Measurements from ENCODE around the gene NFATC2.
"Not testable (repeated sequence)": the region's sequence is repeated elsewhere in the genome, so short reads cannot be mapped to it uniquely, and the experiment has no call there.

Gene NFATC2

DNA sequence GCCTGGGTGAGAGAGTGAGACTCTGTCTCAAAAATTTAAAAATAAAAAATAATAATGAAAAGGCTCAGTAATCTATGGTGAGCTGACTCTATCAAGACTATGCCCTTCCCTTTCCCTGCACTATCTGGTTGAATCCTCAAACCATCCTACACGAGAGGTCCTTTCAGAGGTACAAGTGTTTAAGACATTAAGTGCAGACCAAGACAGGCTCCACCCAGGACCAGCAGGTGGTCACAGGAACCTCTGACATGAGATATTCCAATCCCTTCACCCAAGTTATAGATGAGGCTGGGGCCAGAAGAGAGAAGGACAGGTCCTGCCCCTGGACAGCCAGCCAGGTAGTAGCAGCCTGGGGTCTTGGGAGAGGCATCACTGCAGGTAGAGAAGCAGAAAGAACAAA, 182.6 kb downstream of the NFATC2 start:
- no peak for DNase-seq (ENCODE audit: low read depth in 1 of 2, low spot score in 1 of 2)

DNA sequence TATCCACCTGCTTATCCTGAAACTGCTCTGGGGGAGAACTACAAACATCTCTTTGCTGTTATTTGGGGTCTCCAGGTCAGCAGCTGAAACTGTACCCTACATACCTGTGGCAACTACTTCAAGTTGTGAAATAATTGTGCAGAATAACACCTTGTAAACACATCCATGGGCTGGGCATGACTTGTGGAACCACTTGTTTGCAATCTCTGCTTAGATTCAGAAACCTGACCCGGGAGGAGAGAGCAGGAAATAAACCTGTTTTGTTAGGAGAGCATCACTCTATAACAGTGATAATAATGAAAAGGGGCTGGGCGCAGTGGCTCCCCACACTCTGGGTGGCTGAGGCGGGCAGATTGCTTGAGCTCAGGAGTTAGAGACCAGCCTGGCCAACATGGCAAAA, 183.1 kb downstream of the NFATC2 start:
- DNase-seq (ENCODE audit: low read depth in 1 of 2, low spot score in 1 of 2), result no peak

DNA sequence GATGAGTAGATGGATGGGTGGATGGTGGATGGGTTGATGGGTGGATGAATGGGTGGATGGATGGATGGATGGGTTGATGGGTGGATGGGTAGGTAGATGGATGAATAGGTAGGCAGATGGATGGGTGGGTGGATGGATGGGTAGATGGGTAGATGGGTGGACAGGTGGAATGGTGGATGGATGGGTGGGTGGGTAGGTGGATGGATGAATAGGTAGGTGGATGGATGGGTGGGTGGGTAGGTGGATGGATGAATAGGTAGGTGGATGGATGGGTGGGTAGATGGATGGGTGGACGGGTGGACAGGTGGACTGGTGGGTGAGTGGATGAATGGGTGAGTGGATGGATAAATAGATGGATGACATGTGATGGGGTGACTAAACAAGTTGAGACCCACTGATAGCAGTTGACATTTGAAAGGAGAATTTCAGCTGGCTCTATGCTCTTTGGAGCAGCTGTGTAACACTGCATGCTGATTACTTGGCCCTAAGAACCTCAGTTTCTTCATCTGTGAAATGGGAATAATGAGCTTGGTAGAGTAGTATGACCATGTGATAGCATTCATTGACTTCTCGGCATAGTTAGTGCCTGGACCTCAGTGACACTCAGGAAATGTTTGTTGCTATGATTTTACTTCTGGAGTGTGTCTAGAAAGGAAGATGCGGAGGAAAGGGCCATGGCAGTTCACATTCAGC, 184.3 kb downstream of the NFATC2 start:
- no peak for DNase-seq (ENCODE audit: low read depth in 1 of 2, low spot score in 1 of 2)

DNA sequence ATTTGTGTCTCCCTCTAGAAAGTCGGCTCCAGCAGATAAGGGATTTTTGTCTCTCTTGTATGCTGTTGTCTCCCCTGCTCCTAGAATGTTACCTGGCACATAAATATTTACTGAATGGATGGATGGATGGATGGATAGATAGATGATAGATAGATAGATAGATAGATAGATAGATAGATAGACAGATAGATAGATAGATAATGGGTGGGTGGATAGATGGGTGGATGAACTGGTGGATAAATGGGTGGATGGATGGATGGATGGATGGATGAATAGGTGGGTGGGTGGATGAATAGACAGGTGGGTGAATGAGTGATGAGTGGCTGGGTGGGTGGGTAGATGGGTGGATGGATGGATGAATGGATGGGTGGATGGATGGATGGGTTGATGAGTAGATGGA, 185.0 kb downstream of the NFATC2 start:
- no peak for DNase-seq (ENCODE audit: low read depth in 1 of 2, low spot score in 1 of 2)

DNA sequence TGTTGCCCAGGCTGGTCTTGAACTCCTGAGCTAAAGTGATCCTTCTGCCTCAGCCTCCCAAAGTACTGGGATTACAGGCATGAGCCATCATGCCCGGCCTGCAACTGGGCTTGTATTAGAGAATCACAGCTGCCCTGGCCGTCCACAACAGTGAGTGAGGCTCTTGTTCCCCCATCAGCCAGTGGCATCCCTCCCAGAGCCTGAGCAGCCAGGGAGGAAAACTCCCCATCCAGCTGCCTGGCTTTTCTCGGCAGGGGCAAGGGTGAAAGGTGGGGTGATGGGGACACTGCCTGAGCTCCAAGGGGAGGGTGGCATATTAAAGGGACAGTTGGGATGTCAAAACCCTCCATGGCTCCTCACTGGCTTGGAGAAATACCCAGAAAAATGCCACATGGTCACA, 185.6 kb downstream of the NFATC2 start:
- DNase-seq (ENCODE audit: low read depth in 1 of 2, low spot score in 1 of 2), result no peak

DNA sequence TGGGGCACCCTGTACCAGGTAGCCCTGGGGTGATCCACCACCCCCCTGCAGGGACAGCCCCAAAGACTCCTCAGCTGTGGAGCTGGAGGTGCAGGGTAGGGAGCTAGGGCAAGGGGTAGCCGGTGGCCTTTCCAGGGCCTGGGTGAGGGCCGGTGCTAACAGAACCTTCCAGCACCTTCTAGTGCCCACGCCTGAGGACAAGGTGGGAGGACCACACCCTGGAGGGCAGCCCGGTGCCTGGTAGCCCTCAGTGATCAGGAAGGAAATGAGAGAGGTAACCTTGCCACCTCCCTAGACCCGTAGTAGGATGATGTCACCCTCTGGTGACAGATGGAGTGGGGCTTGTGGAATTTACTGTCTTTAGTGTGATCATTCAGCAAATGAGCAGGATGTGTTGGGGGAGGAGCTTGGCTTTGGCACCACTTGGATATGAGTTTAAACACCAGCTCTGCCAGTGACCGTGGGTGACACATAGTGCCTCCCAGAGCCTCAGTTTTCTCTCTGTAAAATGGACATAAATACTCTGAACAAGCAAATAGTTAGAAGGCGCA, 187.7 kb downstream of the NFATC2 start:
- no peak for DNase-seq (ENCODE audit: low read depth in 1 of 2, low spot score in 1 of 2)

DNA sequence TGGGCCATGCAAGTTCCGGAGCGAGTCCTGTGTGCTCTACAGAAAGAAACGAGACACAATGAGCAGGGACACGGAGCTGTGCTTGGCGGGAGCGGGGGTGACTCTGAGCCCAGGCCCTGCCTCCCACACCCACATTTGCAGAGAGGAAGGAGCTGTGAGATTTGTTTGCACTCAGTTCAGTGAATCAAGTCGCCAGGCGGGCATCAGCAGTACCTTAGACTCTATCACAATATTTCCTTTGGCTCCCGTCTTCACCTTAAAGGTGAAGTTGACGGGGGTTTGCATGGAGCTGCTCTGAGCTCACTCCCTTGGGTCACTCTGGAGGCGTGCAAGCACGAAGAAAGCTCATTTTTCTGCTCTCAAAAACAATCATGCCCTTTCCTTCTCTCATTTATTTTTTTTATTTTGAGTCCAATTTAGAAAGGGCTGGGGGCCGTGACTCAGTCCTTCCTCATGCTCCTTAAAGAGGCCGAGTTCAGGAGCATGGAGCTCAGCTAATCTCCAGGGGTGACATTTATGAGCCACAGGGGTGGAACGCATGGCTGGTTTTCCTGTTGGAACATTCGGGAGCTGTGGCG, 188.2 kb downstream of the NFATC2 start:
- DNase-seq (ENCODE audit: low read depth in 1 of 2, low spot score in 1 of 2), result no peak

DNA sequence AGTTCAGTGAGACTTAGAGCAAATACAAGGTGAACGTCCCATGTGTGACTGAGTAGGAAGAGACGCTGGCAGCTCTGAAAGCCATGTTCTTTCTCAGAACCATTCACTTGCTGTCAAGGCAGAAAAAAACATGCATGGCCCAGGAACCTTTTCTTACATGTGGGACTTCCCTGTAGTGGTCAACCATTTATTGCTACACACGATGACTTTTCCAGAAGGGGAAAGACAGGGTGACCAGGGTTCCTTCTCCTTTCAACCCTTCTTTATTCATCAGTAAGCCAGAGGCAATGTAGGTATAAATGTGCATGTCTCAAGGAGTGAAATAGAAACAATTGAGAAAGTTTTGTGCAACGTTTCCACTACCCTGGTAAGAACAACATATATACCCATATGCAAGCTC, 189.0 kb downstream of the NFATC2 start:
- no peak for DNase-seq (ENCODE audit: low read depth in 1 of 2, low spot score in 1 of 2)

DNA sequence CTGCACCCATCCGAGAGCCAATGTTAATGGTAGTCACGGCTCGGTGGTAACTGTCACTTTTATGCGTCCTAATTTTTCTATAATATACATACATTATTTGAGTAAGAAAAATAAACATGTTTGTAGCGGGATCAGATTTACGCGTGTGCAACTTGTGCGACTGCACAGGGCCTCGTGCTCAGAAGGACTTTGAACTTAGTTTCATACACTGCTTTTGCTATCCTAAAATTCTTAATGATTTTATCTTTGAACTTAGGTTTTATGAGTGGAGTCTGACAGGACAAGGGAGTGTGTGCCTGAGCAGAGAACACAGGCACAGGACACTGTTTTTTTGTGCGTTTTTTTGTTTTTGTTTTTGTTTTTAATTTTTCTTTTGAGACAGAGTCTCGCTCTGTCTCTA, 189.7 kb downstream of the NFATC2 start:
- no peak for DNase-seq (ENCODE audit: low read depth in 1 of 2, low spot score in 1 of 2)

DNA sequence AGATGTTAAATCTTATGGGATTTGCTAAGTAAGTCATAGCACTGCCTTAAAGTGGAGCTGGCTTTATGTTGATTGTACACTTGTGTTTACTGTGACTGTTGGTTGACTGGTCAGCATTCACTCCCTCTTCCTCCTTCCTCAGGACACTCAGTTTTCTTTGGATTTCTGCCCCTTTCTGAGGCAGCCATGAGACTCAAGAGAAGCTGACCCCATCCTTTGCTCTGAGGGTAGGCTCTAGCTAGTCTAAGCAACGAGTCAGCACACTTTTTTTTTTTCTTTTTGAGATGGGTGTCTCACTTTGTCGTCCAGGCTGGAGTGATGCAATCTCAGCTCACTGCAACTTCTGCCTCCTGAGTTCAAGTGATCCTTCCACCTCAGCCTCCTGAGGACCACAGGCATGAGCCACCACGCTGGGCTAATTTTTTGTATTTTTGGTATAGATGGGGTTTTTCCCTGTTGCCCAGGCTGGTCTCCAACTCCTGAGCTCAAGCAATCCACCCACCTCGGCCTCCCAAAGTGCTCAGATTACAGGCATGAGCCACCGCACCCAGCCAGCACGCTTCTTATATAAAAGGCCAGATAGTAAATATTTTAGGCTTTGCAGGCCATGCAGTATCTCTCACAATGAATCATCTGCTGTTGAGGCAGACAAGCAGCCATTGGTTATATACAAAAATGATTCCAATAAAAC, 191.4 kb downstream of the NFATC2 start:
- DNase-seq (ENCODE audit: low read depth in 1 of 2, low spot score in 1 of 2), result no peak

DNA sequence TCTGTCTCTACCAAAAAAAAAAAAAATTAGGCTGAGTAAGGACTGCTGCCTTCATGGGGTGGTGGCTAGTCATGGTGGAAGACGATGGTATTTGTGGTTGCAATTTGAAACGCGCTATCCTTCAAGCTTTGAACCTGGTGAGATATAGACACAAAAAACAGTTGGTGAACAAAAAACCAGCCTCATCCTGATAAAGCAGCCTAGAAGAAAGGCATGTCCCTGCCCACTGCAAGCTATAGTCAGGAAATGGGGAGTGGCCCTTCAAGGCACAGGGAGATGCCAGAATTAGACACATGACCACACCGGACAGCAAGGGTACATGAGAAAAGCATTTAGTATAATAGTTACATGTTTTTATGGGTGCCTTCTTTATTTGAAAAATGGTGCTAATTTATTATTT, 193.6 kb downstream of the NFATC2 start:
- DNase-seq (ENCODE audit: low read depth in 1 of 2, low spot score in 1 of 2), result no peak

DNA sequence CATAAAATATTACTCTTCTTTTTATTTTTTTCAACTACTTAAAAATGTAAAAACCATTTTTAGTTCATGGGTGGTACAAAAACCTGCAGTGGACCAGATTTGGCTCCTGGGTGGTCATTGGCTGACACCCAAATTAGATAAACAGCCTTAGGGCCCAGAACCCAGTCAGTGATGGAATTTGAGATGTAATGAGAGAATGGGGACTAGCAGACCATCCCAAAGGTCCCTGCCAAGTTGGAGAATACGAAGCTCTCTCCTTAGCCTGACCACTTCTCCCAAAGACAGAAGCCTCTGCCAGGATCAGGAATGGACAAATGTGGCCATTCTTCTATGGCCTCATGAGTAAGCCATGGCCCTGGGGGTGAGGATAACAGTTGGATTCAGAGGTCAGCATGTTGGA, 194.7 kb downstream of the NFATC2 start:
- DNase-seq (ENCODE audit: low read depth in 1 of 2, low spot score in 1 of 2), result no peak

DNA sequence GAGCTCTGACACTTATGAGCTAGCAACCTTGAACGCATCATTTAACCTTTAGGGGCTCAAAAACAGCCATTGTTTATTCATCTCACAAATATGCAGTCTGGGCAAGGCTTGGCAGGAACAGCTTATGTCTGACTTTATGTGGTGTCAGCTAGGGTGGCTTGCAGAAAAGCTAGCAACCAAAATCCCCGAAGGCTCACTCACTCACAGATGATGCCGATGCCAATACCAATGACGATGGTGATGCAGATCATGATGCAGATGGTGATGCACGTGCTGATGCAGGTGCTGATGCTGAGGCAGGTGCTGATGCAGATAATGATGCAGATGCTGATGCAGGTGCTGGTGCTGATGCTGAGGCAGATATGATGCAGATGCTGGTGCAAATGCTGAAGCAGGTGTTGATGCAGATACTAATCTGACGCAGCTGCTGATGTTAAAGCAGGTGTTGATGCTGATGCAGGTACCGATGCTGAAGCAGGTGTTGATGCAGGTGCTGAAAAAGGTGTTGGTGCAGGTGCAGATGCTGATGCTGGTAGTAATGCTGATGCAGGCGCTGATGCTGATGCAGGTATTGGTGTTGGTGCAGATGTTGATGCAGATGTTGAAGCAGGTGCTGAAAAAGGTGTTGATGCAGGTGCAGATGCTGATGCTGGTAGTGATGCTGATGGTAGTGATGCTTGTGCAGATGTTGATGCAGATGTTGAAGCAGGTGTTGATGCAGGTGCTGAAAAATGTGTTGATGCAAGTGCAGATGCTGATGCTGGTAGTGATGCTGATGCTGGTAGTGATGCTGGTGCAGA, 195.6 kb downstream of the NFATC2 start:
- no peak for DNase-seq (ENCODE audit: low read depth in 1 of 2, low spot score in 1 of 2)

DNA sequence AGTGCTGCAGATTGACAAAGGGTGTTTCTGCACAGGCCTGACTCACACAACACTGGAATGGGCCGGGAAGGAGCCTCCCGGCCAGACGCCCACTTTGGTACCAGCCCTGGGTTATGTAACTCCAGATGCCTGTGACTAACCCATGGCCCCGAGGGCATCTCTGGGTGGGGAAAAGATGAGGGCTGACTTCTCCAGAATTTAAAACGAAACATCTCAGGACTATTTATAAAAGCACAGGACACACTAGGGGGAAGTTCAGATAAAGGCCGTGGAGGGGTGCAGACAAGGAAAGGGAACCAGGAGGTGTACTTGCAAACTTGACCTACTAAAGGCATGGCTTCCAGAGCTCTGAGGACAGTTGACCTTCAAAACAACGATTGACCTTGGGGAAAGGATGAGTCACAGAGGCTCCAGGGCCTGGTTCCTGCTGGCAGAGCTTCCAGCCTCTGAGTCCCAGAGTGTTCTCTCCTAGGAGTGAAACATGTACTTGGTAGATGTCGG, 196.9 kb downstream of the NFATC2 start:
- no peak for DNase-seq (ENCODE audit: low read depth in 1 of 2, low spot score in 1 of 2)

DNA sequence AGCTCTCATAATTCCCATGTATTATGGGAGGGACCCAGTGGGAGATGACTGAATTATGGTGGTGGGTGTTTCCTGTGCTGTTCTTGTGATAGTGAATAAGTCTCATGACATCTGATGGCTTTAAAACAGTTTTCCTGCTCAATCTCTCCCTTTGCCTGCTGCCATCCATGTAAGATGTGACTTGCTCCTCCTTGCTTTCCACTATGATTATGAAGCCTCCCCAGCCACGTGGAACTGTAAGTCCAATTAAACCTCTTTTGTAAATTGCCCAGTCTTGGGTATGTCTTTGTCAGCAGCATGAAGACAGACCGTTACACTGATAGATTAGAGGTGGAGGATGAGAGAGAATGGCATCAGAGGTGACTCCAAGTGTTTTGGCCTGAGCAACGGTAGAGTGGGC, 198.7 kb downstream of the NFATC2 start:
- not testable (repeated sequence) for DNase-seq (ENCODE audit: low read depth in 1 of 2, low spot score in 1 of 2)

DNA sequence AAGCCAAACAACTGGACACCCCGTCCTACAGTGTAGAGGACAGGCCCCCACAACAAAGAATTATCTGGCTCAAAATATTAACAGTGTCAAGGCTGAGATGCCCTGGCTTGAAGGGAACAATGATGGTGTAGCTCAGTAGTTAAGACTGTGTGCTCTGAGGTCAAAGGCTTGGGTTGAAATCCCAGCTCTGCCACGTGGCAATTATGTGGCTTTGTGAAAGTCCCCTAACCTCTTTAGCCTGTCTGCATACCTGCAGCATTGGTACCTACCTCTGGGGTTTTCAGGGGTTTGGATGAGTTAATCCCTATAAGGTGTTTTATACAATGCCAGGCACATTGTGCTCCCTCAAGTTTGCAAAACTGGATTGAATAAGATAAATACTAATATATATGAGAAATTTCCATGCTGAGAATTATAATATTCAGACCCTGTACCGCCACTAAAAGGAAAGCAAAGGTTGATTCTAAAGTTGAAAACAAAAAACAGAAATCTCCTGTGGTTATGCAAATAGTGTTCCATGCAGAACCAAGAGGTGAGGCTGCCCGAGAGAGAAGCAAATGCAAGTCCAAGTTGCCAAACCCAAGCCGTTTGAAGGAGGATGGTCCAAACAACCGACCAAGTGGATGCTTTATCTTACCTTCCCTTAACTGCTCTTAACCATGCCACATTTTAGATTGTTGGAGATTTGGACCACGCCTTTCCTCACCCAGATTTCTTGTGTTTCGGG, 199.8 kb downstream of the NFATC2 start:
- DNase-seq (ENCODE audit: low read depth in 1 of 2, low spot score in 1 of 2), result no peak

DNA sequence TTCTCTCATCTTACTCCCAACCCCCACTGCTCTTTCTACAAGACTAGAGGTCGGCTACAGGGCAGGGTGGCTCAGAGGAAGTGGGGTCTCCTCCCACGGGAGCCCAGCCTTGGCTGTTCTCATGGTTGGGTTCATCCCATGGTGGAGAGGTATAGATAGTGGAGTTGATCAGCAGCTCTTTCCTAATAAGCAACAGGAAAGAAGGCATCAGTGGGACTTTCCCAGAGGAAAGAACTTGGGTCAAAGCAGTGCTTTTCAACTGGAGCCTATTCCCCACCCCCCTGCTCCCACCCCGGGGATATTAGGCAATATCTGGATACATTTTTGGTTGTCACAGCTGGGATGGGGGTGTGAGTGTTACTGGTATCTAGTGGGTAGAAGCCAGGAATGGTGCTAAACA, 200.9 kb downstream of the NFATC2 start:
- no peak for DNase-seq (ENCODE audit: low read depth in 1 of 2, low spot score in 1 of 2)

DNA sequence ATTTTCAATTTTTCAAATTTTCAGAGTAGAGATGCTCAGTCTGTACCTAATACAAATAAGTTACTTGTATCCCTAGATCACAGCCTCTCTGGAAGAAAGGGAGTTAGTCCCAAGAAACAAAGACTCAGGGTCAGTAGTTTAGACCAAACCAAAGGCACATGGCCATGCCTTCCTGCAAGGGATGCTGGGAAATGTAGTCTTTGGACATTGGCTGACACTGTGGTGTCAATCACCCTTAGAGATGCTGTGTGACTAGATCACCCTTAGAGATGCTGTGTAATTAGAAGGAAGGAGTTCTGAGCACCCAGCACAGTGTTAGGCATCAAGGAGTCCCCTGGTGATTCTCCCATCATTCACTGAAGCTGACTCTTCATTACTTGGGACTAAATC, 202.1 kb downstream of the NFATC2 start:
- no peak for DNase-seq (ENCODE audit: low read depth in 1 of 2, low spot score in 1 of 2)

DNA sequence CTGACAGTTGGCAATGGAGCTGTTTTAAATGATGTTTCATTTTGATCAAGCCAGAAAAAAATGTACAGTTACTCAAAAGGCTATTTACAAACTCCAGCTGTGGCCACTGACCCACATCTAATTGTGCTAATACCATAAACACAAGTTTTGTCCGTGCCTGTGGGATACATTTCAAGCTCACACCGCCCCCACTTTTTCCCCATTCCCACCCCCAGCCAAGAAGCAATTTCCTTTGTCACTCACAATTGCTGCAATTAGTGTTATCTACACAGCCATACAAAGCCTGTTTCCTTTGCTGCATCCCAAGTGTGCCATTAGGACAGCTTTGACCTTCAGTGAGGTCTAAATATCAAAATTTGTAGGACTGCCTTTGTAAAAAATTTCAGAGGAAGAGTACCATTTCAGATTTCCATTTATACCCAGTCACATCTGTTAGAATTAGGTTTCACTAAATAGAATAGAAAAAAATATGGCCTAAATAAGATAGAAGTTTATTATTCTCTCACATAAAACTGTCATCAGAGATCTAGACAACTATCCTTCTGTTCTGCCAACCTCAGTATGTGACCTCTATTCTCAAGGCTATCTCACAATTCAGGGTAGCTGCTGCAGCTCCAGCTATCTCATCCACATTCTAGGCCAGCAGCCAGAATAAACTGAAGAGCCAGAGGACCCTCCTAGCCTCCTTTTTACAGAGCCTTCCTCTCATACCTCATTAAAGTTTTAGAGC, 202.6 kb downstream of the NFATC2 start:
- no peak for DNase-seq (ENCODE audit: low read depth in 1 of 2, low spot score in 1 of 2)

All from activated CD4-positive, alpha-beta T cell treated with anti-CD3 and anti-CD28 coated beads, Interleukin-2, amount 50 U/mL, for 24 hours (primary cell).